NCI-H774 (cell line): Measurements from ENCODE around the gene SLC35G2.
A peak's percentile ranks its signal among the peaks of the same experiment; 100 is the strongest.
"Not testable (repeated sequence)": the region's sequence is repeated elsewhere in the genome, so short reads cannot be mapped to it uniquely, and the experiment has no call there.

Experiments used
- DNase-seq: peaks from one replicate; lab custom pipeline; 2025; lab: John Stamatoyannopoulos, UW

The SLC35G2 gene

GRCh38 chr3:136818769-136819391, at the start of gene SLC35G2:
SLC35G2 (plus strand) TSS chr3:136819126; CDS start chr3:136854461, 35,335 bp downstream.
- peak; percentile 59 for DNase-seq

- DNase-seq, result no peak
These were observed 46.2 kb upstream of the SLC35G2 start for GRCh38 chr3:136772709-136773108.

GRCh38 chr3:136778865-136779264, 40.1 kb upstream of the SLC35G2 start:
- DNase-seq, result no peak

- DNase-seq, result no peak
These were observed 38.2 kb upstream of the SLC35G2 start for GRCh38 chr3:136780741-136781140.

GRCh38 chr3:136783708-136784191, 35.2 kb upstream of the SLC35G2 start:
- no peak for DNase-seq

GRCh38 chr3:136787349-136787748, 31.6 kb upstream of the SLC35G2 start:
- DNase-seq, result no peak

GRCh38 chr3:136788154-136788553, 30.8 kb upstream of the SLC35G2 start:
- no peak for DNase-seq

- DNase-seq, result no peak
These were observed 28.9 kb upstream of the SLC35G2 start for GRCh38 chr3:136789976-136790375.

- DNase-seq, result no peak
These were observed 28.1 kb upstream of the SLC35G2 start for GRCh38 chr3:136790786-136791185.

GRCh38 chr3:136792556-136793330, 26.2 kb upstream of the SLC35G2 start:
- no peak for DNase-seq

- DNase-seq, result not testable (repeated sequence)
These were observed 17.8 kb upstream of the SLC35G2 start for GRCh38 chr3:136801146-136801545.

GRCh38 chr3:136802481-136802996, 16.4 kb upstream of the SLC35G2 start:
- DNase-seq, result peak; percentile 74

GRCh38 chr3:136804141-136804540, 14.8 kb upstream of the SLC35G2 start:
- no peak for DNase-seq

- DNase-seq, result no peak
These were observed 14.1 kb upstream of the SLC35G2 start for GRCh38 chr3:136804813-136805212.

GRCh38 chr3:136805795-136806194, 13.1 kb upstream of the SLC35G2 start:
- no peak for DNase-seq

GRCh38 chr3:136811701-136812100, 7.2 kb upstream of the SLC35G2 start:
- DNase-seq, result no peak

GRCh38 chr3:136817448-136817847, 1.5 kb upstream of the SLC35G2 start:
- no peak for DNase-seq

- DNase-seq, result peak; percentile 80
These were observed 646 bp upstream of the SLC35G2 start for GRCh38 chr3:136818191-136818768.

GRCh38 chr3:136819392-136819730, 435 bp downstream of the SLC35G2 start:
- no peak for DNase-seq

- DNase-seq, result peak; percentile 51
These were observed 1.1 kb downstream of the SLC35G2 start for GRCh38 chr3:136819731-136820679.

GRCh38 chr3:136831461-136831860, 12.5 kb downstream of the SLC35G2 start:
- DNase-seq, result no peak
